ENCODE measurements around the gene RANBP9.

GRCh38 chr6:13614126-13614925 is 97.3 kb downstream of the RANBP9 start:
- TF ChIP-seq CTCF (IDR thresholded peaks at IDR 0.05 in 2 of 3, conservative IDR thresholded peaks at IDR 0.05 in 1 of 3; ENCODE audit: insufficient read depth in 2 of 3, low read depth in 1 of 3, low read length in 3 of 3) = no peak; a peak in 1 of 6 replicates
- no peak for TF ChIP-seq TEAD4 (IDR thresholded peaks at IDR 0.05; ENCODE audit: low read length)
- no peak for TF ChIP-seq TEAD4 (CRISPR knock-in tag; IDR thresholded peaks at IDR 0.05; ENCODE audit: borderline replicate concordance)
- TF ChIP-seq E2F5 (CRISPR knock-in tag; IDR thresholded peaks at IDR 0.05) = no peak
- TF ChIP-seq NFE2 (IDR thresholded peaks at IDR 0.05; ENCODE audit: low read depth) = no peak

All from K562 (cell line).